K562 (cell line): ENCODE data around the gene TSPAN3. TPM values are rescaled to one million over a fixed set of nuclear protein-coding genes. Genes with fewer than 3 reads are reported as not detected.
A peak's percentile ranks its signal among the peaks of the same experiment; 100 is the strongest.

ENCODE experiments used
- ATAC-seq: fragments of 200-7000 bp; cut with Tn5 transposase; 3 replicates; pipeline ENCODE4 v1.9.1; 2020; ENCODE audit warnings: moderate library complexity
- BruUV-seq: library from RNA; stranded (reverse); fragments of 400-500 nt; replicated peaks from 2 replicates; lab custom pipeline; 2021; lab: Mats Ljungman, UMichigan
- CTCF ChIA-PET: fragments of 300-600 bp; formaldehyde crosslinking; extraction: SDS; loops from one replicate; lab custom pipeline; 2021; ENCODE audit warnings: low intra/inter-chr PET ratio; lab: Yijun Ruan, JAX
- POLR2A ChIA-PET: fragments of 300-600, 350-650 bp; sonication (Branson Sonifier 250); formaldehyde crosslinking; extraction: SDS; loops from one replicate; lab custom pipeline; 2021; ENCODE audit warnings: antibody characterized with exemption, inconsistent platforms; lab: Yijun Ruan, JAX
- DNase-seq, 4 experiments: peaks; one replicate each; pipeline versions ENCODE4 v3.0.0 to v3.0.0-alpha.2; 2011 to 2018; ENCODE audit warnings: low spot score in 3 of 4, mixed read lengths in 3 of 4; ENCODE audit errors: extremely low read depth in 1 of 4
- FAIRE-seq: peaks from 2 replicates; lab custom pipeline; 2011; peaks lifted over from hg19 to GRCh38; lab: Jason Lieb, UNC
- H2AFZ ChIP-seq: 2 replicates; pipeline ENCODE4 v1.6.0; 2011; ENCODE audit warnings: low read depth, low read length, control low read depth, inconsistent platforms
- H3K27ac ChIP-seq: fragments of 200-600 bp; 3 replicates; pipeline ENCODE4 v1.8.0; 2011; ENCODE audit warnings: low read depth, mild to moderate bottlenecking, control low read depth, inconsistent platforms, low read length, moderate library complexity, mixed read lengths; ENCODE audit errors: extremely low read depth
- H3K27me3 ChIP-seq, 2 experiments: fragments of 300-600 bp in 1 of 2; 2 replicates in 1 of 2; 3 replicates in 1 of 2; pipeline versions ENCODE4 v1.6.0 to v1.8.0; 2011; ENCODE audit warnings: inconsistent platforms in 2 of 2, low read length in 2 of 2, mild to moderate bottlenecking in 1 of 2, mixed read lengths in 1 of 2, moderate library complexity in 1 of 2; ENCODE audit not compliant: control insufficient read depth in 2 of 2, insufficient read depth in 2 of 2
- H3K36me3 ChIP-seq: fragments of 300-600 bp; 3 replicates; pipeline ENCODE4 v1.8.0; 2011; ENCODE audit warnings: mild to moderate bottlenecking, low read length, inconsistent platforms; ENCODE audit not compliant: control insufficient read depth, insufficient read depth
- H3K4me1 ChIP-seq, 2 experiments: fragments of 200-600 bp in 1 of 2; replicated peaks in 1 of 2; 2 replicates in 1 of 2; 3 replicates in 1 of 2; pipeline versions ENCODE4 v1.5.1 to v1.8.0; 2011; ENCODE audit warnings: inconsistent platforms in 2 of 2, low read length in 2 of 2, mild to moderate bottlenecking in 1 of 2, mixed read lengths in 1 of 2, moderate library complexity in 1 of 2; ENCODE audit not compliant: control insufficient read depth in 2 of 2, insufficient read depth in 2 of 2
- H3K4me2 ChIP-seq: 2 replicates; pipeline ENCODE4 v1.6.1; 2011; ENCODE audit warnings: low read length, control low read depth, inconsistent platforms, mixed read lengths; ENCODE audit not compliant: insufficient read depth
- H3K4me3 ChIP-seq: fragments of 200-600 bp; sonication (generic), shearing (Covaris generic); 2 replicates; pipeline ENCODE4 v1.5.1; 2016; ENCODE audit warnings: control low read depth, inconsistent platforms
- H3K79me2 ChIP-seq: fragments of 200-600 bp; 3 replicates; pipeline ENCODE4 v1.8.0; 2011; ENCODE audit warnings: low read length, inconsistent platforms; ENCODE audit not compliant: control insufficient read depth, insufficient read depth
- H3K9ac ChIP-seq, 2 experiments: 2 replicates each; pipeline versions ENCODE4 v1.6.0 to v1.6.1; 2011; ENCODE audit warnings: low read depth in 2 of 2, low read length in 2 of 2, control low read depth in 1 of 2, inconsistent platforms in 1 of 2, mild to moderate bottlenecking in 1 of 2, mixed read lengths in 1 of 2; ENCODE audit not compliant: insufficient read depth in 1 of 2
- H3K9me1 ChIP-seq: one replicate; pipeline ENCODE4 v1.6.0; 2011; ENCODE audit warnings: inconsistent platforms, mild to moderate bottlenecking, low read length, moderate library complexity; ENCODE audit not compliant: control insufficient read depth, insufficient read depth
- H3K9me3 ChIP-seq: replicated peaks from 2 replicates; pipeline ENCODE4 v1.5.1; 2011; ENCODE audit warnings: low read depth, low read length, inconsistent platforms; ENCODE audit not compliant: control insufficient read depth, insufficient read depth
- H4K20me1 ChIP-seq: replicated peaks from 2 replicates; pipeline ENCODE4 v1.6.1; 2011; ENCODE audit warnings: low read length, inconsistent platforms, mixed read lengths; ENCODE audit not compliant: control insufficient read depth, insufficient read depth
- CTCF ChIP-seq, 3 experiments: IDR thresholded peaks in 2 of 3; conservative IDR thresholded peaks in 1 of 3; 2 replicates each; pipeline ENCODE4 v1.5.1; 2011 to 2012; ENCODE audit warnings: low read length in 3 of 3, mild to moderate bottlenecking in 3 of 3, control low read depth in 2 of 3, improper control_type of control experiment in 1 of 3, inconsistent platforms in 1 of 3, low read depth in 1 of 3, mixed read lengths in 1 of 3, moderate library complexity in 1 of 3; ENCODE audit not compliant: insufficient read depth in 2 of 3
- CTCFL ChIP-seq: IDR thresholded peaks from 2 replicates; pipeline ENCODE4 v1.6.1; 2011; ENCODE audit warnings: borderline replicate concordance, low read depth, mild to moderate bottlenecking, moderate library complexity, low read length; ENCODE audit not compliant: insufficient read depth, poor library complexity, severe bottlenecking
- CUX1 ChIP-seq: fragments of 200-800 bp; sonication (Bioruptor generic); IDR thresholded peaks from 2 replicates; pipeline ENCODE4 v1.6.1; 2016; ENCODE audit warnings: missing genetic modification characterization, missing compliant biosample characterization
- ETV1 ChIP-seq: fragments of 450-650 bp; conservative IDR thresholded peaks from 2 replicates; pipeline ENCODE4 v1.6.1; 2016; ENCODE audit warnings: missing genetic modification characterization, control low read depth, low read depth, missing compliant biosample characterization
- HDAC1 ChIP-seq, 2 experiments: fragments of 450-650 bp; IDR thresholded peaks; 2 replicates each; pipeline ENCODE4 v1.6.1; 2016 to 2017; ENCODE audit warnings: inconsistent platforms in 1 of 2, mild to moderate bottlenecking in 1 of 2, moderate library complexity in 1 of 2
- HDAC8 ChIP-seq: fragments of 450-650 bp; IDR thresholded peaks from 2 replicates; pipeline ENCODE4 v1.6.1; 2016; ENCODE audit warnings: mild to moderate bottlenecking, missing genetic modification characterization, moderate library complexity, missing compliant biosample characterization
- KDM1A ChIP-seq, 2 experiments: fragments of 450-650 bp; IDR thresholded peaks; 2 replicates each; pipeline ENCODE4 v1.6.1; 2016; ENCODE audit warnings: mild to moderate bottlenecking in 2 of 2
- RAD21 ChIP-seq, 2 experiments: fragments of 250-450 bp in 1 of 2; fragments of 450-650 bp in 1 of 2; sonication (Bioruptor Pico) in 1 of 2; formaldehyde crosslinking in 1 of 2; IDR thresholded peaks in 1 of 2; conservative IDR thresholded peaks in 1 of 2; 2 replicates each; pipeline versions ENCODE4 v1.4.0 to v1.8.0; 2020 to 2022; ENCODE audit warnings: mild to moderate bottlenecking in 2 of 2, moderate library complexity in 1 of 2
- RCOR1 ChIP-seq, 2 experiments: IDR thresholded peaks; 2 replicates each; pipeline ENCODE4 v1.6.1; 2012; ENCODE audit warnings: low read depth in 2 of 2, low read length in 2 of 2, borderline replicate concordance in 1 of 2, improper control_type of control experiment in 1 of 2
- SPI1 ChIP-seq: IDR thresholded peaks from 2 replicates; pipeline ENCODE4 v1.6.1; 2011; ENCODE audit warnings: low read depth, low read length, control low read depth, borderline replicate concordance
- WGBS: fragments of 100-300 bp; shearing (Covaris generic); methylation state at CpG from one replicate; pipeline ENCODE4 v1.1.6; 2016; ENCODE audit warnings: low coverage, mixed read lengths; ENCODE audit not compliant: insufficient coverage; ENCODE audit errors: missing lambda C conversion rate; 5-methylcytosine and 5-hydroxymethylcytosine counted together
- in situ Hi-C: fragments of 300-500 bp; cut with MboI; formaldehyde crosslinking; loops from 4 replicates; pipeline ENCODE4 v1.15.0; 2018; ENCODE audit warnings: inconsistent platforms, mixed read lengths
- intact Hi-C: fragments of 100-400 bp; cut with micrococcal nuclease; formaldehyde crosslinking; loops from 2 replicates; pipeline ENCODE4 v1.14.2; 2022
- polyA plus RNA-seq, 8 experiments: library from polyadenylated mRNA; depleted of rRNA in 4 of 8; stranded (reverse) in 5 of 8; unstranded in 3 of 8; fragments of >200 nt; fragmentation: Nextera tagmentation in 2 of 8; fragmentation: Illumina TruSeq in 1 of 8; extraction: Ambion mirVana in 2 of 8; extraction: Trizol in 1 of 8; gene quantifications; 2 replicates each; pipeline versions ENCODE4 v1.2.1 to v1.2.3, GENCODE V29; 2011 to 2014; ENCODE audit warnings: inconsistent platforms in 1 of 8, missing spikeins in 1 of 8
- total RNA-seq, 7 experiments: library from RNA; depleted of rRNA in 6 of 7; stranded (reverse); fragments of >200 nt in 6 of 7; fragmentation: Illumina TruSeq in 2 of 7; extraction: Trizol in 2 of 7; gene quantifications; 2 replicates each; pipeline versions ENCODE4 v1.2.1 to v1.2.3, GENCODE V29; 2011 to 2021; ENCODE audit warnings: low replicate concordance in 1 of 7

The TSPAN3 gene
- total and polyA plus RNA-seq, 9 of the 15 experiments (the other 6 are each of a cell fraction or from before 2014, with no cell fraction given), result 14.3 to 144 (median 71.1) TPM

GRCh38 chr15:77094397-77095030 lies 23.6 kb upstream of the TSPAN3 start:
- ChIA-PET CTCF (interaction anchor here (0.5 kb wide), 1 partner anchor 24 kb away, joined by 3 read pairs; no protein-coding TSS in a partner anchor), POLR2A (interaction anchor here (1.2 kb wide), 1 partner anchor 9 kb away, joined by 3 read pairs; no protein-coding TSS in a partner anchor)
- Histone ChIP-seq H3K4me2 (no peak overlapping the region), H3K36me3 (no peaks in the 10 kb centered on the region), H3K4me3 (no peak overlapping the region), H3K27ac (no peak overlapping the region), H3K4me1 (no peaks in the 10 kb centered on the region), H3K9me1 (no peaks in the 10 kb centered on the region), H2AFZ (no peak overlapping the region), H3K9ac (0 out of 4 replicates have a peak overlapping the region, but pooled peaks of 1 of the 2 experiments have one; percentile 37), H3K9me3 (no peaks in the 10 kb centered on the region), H3K79me2 (no peaks in the 10 kb centered on the region), H3K27me3 (peaks cover 3 to 26% of the 10 kb centered on the region in 2 experiments; a peak in 3 of 5 replicates), H4K20me1 (no peaks in the 10 kb centered on the region)
- intact Hi-C loops (loop anchor here (5.0 kb wide), 1 partner anchor 67 kb away; no protein-coding TSS in a partner anchor), in situ Hi-C loops (no loop called here)
- no peak for FAIRE-seq
- peak in 2 of 4 experiments; percentile 38 to 42 for DNase-seq
- WGBS, result 24% methylated on average over 11 of the region's 11 CpGs
- BruUV-seq, result no TSS peak
- ATAC-seq, result peak; percentile 76
- TF ChIP-seq CTCF (IDR thresholded peaks at IDR 0.05 in 2 of 3, conservative IDR thresholded peaks at IDR 0.05 in 1 of 3; ENCODE audit: insufficient read depth in 2 of 3, low read depth in 1 of 3, low read length in 3 of 3), result peak; percentile 50 to 57 (median 55); a peak in 5 of 6 replicates
- TF ChIP-seq ETV1, result 0 out of 2 replicates have a peak, but pooled peaks have one; percentile 12
- peak; percentile 62 to 78 for TF ChIP-seq KDM1A (IDR thresholded peaks at IDR 0.05)
- TF ChIP-seq RAD21 (CRISPR knock-in tag; conservative IDR thresholded peaks at IDR 0.05 in 1 of 2, IDR thresholded peaks at IDR 0.05 in 1 of 2), result peak in 1 of 2 experiments; percentile 28; a peak in 1 of 4 replicates
- no peak for TF ChIP-seq CUX1 (CRISPR knock-in tag)
- peak in 1 of 2 experiments; percentile 59; a peak in 2 of 4 replicates for TF ChIP-seq RCOR1 (IDR thresholded peaks at IDR 0.05; ENCODE audit: borderline replicate concordance in 1 of 2, low read depth in 2 of 2, low read length in 2 of 2)
- peak; percentile 59 for TF ChIP-seq CTCFL
- peak in 1 of 2 experiments; percentile 20; a peak in 1 of 4 replicates for TF ChIP-seq HDAC1 (IDR thresholded peaks at IDR 0.05)
- TF ChIP-seq SPI1, result peak; percentile 59; the same call in 1 of the 2 replicates
- no peak for TF ChIP-seq HDAC8 (tag)
